CD1c-positive myeloid dendritic cell (primary cell): ENCODE data around the gene KCNH6.
A peak's percentile ranks its signal among the peaks of the same experiment; 100 is the strongest.

Experiments
- DNase-seq: peaks from one replicate; pipeline ENCODE4 v3.0.0-alpha.2; 2016; ENCODE audit errors: extremely low spot score

Gene KCNH6

GRCh38 chr17:63523253-63523855 lies at the start of gene KCNH6:
KCNH6 (plus strand) TSS chr17:63523358; CDS start chr17:63523414, 56 bp downstream.
- no peak for DNase-seq

- DNase-seq = no peak
These were observed 49.0 kb upstream of the KCNH6 start for GRCh38 chr17:63474174-63474573.

GRCh38 chr17:63474586-63475460 lies 48.3 kb upstream of the KCNH6 start:
- peak; percentile 10 for DNase-seq

- DNase-seq = peak; percentile 30
These were observed 47.4 kb upstream of the KCNH6 start for GRCh38 chr17:63475491-63476412.

GRCh38 chr17:63476459-63476853 lies 46.7 kb upstream of the KCNH6 start:
- no peak for DNase-seq

- peak; percentile 81 for DNase-seq
These were observed 46.2 kb upstream of the KCNH6 start, which contains the start of gene ACE for GRCh38 chr17:63476854-63477479. ACE (plus strand) TSS chr17:63477061; CDS start chr17:63477095, 34 bp downstream.

GRCh38 chr17:63477480-63478440 lies 45.4 kb upstream of the KCNH6 start:
- peak; percentile 69 for DNase-seq

- peak; percentile 72 for DNase-seq
These were observed 44.2 kb upstream of the KCNH6 start for GRCh38 chr17:63478814-63479494.

- no peak for DNase-seq
These were observed 43.5 kb upstream of the KCNH6 start for GRCh38 chr17:63479495-63480184.

GRCh38 chr17:63480192-63480784 lies 42.9 kb upstream of the KCNH6 start:
- DNase-seq = no peak

GRCh38 chr17:63480826-63481487 lies 42.2 kb upstream of the KCNH6 start:
- no peak for DNase-seq

GRCh38 chr17:63481488-63481870 lies 41.7 kb upstream of the KCNH6 start:
- no peak for DNase-seq

GRCh38 chr17:63482509-63482908 lies 40.6 kb upstream of the KCNH6 start:
- DNase-seq = no peak

GRCh38 chr17:63483038-63483437 lies 40.1 kb upstream of the KCNH6 start:
- no peak for DNase-seq

- DNase-seq = no peak
These were observed 39.2 kb upstream of the KCNH6 start for GRCh38 chr17:63483655-63484575.

- DNase-seq = no peak
These were observed 36.7 kb upstream of the KCNH6 start for GRCh38 chr17:63486317-63487013.

- DNase-seq = no peak
These were observed 36.2 kb upstream of the KCNH6 start for GRCh38 chr17:63487014-63487339.
